ENCODE results near the gene ST7. TPM values are rescaled to one million over a fixed set of nuclear protein-coding genes. Genes with fewer than 3 reads are reported as not detected.
"Not testable (repeated sequence)": the region's sequence is repeated elsewhere in the genome, so short reads cannot be mapped to it uniquely, and the experiment has no call there.

ST7 gene
- total RNA-seq, 1 donor from 2014 or later = 31.4 TPM

- no peak for DNase-seq
- ATAC-seq = no peak
- intact Hi-C loops (cut with micrococcal nuclease) = no loop called here
Measured at GRCh38 chr7:116969371-116969902, 16.1 kb downstream of the ST7 start.

GRCh38 chr7:116970238-116970910, 17.1 kb downstream of the ST7 start:
- ATAC-seq (peak; percentile 53), DNase-seq (no peak)
- intact Hi-C loops (cut with micrococcal nuclease) = no loop called here

GRCh38 chr7:116971153-116971552, 17.9 kb downstream of the ST7 start:
- intact Hi-C loops (cut with micrococcal nuclease); ATAC-seq; DNase-seq: not testable (repeated sequence)

GRCh38 chr7:116971869-116972268, 18.6 kb downstream of the ST7 start:
- no peak for DNase-seq
- no peak for ATAC-seq
- intact Hi-C loops (cut with micrococcal nuclease) = no loop called here

- ATAC-seq; intact Hi-C loops (cut with micrococcal nuclease); DNase-seq: not testable (repeated sequence)
Measured at GRCh38 chr7:116975024-116975423, 21.7 kb downstream of the ST7 start.

GRCh38 chr7:116977172-116977571, 23.9 kb downstream of the ST7 start:
- intact Hi-C loops (cut with micrococcal nuclease) = no loop called here
- ATAC-seq = no peak
- no peak for DNase-seq

DNA sequence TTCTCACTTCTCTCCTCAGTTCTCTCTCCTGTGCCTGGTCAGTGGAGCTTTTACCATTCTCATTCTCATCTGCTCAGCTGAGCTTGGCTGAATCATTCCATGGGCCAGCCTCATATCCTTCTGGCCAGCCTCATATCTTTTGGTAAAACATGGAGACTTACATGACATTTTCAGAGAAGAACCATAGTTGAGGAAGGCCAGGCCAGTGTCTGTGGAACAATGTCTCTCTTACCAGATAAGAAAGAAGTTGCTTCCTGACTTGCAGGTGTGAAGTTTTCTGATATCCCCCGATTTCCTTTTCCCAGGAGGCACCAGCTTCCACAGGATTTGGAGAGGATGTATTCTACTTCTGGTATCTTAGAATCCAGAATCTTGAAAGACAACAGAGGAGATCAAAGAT, 24.7 kb downstream of the ST7 start:
- intact Hi-C loops (cut with micrococcal nuclease) = no loop called here
- DNase-seq (no peak), ATAC-seq (no peak)

- DNase-seq (no peak), ATAC-seq (no peak)
- intact Hi-C loops (cut with micrococcal nuclease) = no loop called here
Measured at GRCh38 chr7:116979430-116979829, 26.1 kb downstream of the ST7 start.

- intact Hi-C loops (cut with micrococcal nuclease) = no loop called here
- DNase-seq (no peak), ATAC-seq (no peak)
Measured at GRCh38 chr7:116980354-116980753, 27.1 kb downstream of the ST7 start.

GRCh38 chr7:116981939-116982338, 28.6 kb downstream of the ST7 start:
- no peak for DNase-seq
- no peak for ATAC-seq
- intact Hi-C loops (cut with micrococcal nuclease) = no loop called here

- no peak for ATAC-seq
- DNase-seq = no peak
- intact Hi-C loops (cut with micrococcal nuclease) = no loop called here
Measured at GRCh38 chr7:116984511-116984910, 31.2 kb downstream of the ST7 start.

GRCh38 chr7:116984917-116985316, 31.6 kb downstream of the ST7 start:
- ATAC-seq = peak; percentile 54
- no peak for DNase-seq
- intact Hi-C loops (cut with micrococcal nuclease) = loop anchor here (5.0 kb wide), 2 partner anchors 53 to 132 kb away; no protein-coding TSS in a partner anchor

- ATAC-seq = no peak
- intact Hi-C loops (cut with micrococcal nuclease) = loop anchor here (5.0 kb wide), 2 partner anchors 53 to 132 kb away; no protein-coding TSS in a partner anchor
- DNase-seq = no peak
Measured at GRCh38 chr7:116985575-116985974, 32.3 kb downstream of the ST7 start.

DNA sequence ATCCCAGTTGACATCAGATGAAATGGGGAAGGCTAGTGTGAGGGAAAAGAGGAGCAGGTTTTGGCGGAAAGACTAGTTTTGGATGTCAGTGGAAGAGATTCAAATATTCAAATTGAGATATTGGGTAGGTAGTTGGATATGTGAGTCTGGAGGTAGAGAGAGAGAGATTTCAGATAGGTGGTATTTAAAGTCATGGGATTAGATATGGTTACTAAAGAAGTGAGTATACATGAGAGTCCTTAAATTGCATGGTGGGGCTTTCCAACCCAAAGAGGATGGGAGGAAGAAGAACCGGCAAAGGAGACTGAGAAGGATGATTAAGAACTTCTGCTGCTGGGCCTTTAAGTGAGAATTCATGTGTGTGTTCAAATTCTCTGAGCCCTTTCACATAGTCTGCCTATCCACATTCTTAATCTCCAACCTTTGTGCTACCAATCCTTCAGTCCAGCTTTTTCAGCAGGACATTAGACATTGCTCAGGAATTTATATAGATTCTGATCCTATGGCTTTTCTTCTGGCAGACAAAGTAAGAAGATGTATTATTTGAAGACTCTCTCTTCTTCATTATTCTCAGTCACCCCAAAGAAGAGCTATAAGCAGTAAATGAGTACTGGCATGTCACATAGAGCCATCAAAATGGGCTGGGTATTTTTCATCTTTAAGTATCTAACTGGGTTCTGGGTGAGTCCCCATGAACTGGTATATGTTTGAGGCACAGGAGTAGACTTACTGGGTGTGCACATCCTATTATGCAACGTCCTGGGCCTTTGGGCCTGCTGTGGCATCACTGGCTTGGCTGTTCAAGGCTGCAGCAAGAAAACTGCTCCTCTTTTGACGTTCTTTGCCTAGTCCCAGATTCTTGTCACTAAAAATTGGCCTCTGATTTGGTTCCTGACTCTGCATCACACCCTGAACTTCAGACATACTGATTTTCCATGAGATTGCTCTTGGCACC, 33.6 kb downstream of the ST7 start:
- intact Hi-C loops (cut with micrococcal nuclease) = loop anchor here (5.0 kb wide), 2 partner anchors 55 to 130 kb away; no protein-coding TSS in a partner anchor
- ATAC-seq (peak; percentile 25), DNase-seq (no peak)

GRCh38 chr7:116988363-116988989, 35.2 kb downstream of the ST7 start:
- DNase-seq (no peak), ATAC-seq (no peak)
- intact Hi-C loops (cut with micrococcal nuclease) = loop anchor here (5.0 kb wide), 2 partner anchors 56 to 129 kb away; no protein-coding TSS in a partner anchor

- intact Hi-C loops (cut with micrococcal nuclease) = no loop called here
- DNase-seq = no peak
- ATAC-seq = no peak
Measured at GRCh38 chr7:116990056-116990455, 36.8 kb downstream of the ST7 start.

DNA sequence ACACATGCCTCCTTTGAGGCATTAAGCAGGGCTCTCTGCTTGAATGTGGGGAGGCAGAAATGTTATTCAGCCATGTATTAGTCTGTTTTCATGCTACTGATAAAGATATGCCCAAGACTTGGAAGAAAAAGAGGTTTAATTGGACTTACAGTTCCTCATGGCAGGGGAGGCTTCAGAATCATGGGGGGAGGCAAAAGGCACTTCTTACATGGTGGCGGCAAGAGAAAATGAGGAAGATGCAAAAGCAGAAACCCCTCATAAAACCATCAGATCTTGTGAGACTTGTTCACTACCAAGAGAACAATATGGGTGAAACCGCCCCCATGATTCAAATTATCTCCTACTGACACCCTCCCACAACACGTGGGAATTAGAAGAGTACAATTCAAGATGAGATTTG, 37.9 kb downstream of the ST7 start:
- intact Hi-C loops (cut with micrococcal nuclease) = no loop called here
- ATAC-seq (no peak), DNase-seq (no peak)

DNA sequence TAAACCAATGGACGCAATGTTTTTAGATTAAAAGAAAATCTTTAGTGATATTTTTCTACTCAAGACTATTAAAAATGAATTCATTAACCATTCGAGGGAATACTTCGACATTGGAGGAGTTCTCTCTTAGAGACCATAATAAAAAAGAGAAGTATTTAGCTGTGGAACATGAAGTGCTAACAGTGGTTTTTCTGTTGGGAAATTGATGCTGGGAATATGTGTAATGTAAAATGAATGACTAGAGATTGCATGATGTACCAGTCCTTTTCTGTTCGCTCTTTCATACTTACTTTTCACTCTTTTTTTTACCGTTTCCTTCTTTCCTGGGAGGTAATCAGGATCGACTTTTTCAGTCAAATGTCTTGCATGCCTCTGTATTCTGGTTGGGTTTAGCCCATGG, 41.3 kb downstream of the ST7 start:
- no peak for ATAC-seq
- DNase-seq = no peak
- intact Hi-C loops (cut with micrococcal nuclease) = no loop called here

DNA sequence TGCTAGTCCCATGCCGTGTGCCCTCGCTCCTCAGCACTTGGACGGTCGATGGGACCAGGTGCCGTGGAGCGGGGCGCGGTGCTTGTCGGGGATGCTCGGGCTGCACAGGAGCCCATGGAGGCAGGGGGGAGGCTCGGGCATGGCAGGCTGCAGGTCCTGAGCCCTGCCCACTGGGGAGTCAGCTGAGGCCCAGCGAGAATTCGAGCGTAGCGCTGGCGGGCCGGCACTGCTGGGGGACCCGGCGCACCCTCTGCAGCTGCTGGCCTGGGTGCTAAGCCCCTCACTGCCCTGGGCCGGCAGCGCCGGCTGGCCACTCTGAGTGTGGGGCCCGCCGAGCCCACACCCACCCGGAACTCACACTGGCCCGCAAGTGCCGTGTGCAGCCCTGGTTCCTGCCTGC, 44.7 kb downstream of the ST7 start:
- ATAC-seq (no peak), DNase-seq (no peak)
- intact Hi-C loops (cut with micrococcal nuclease) = no loop called here
